ENCODE results near the gene AHNAK. TPM values are rescaled to one million over a fixed set of nuclear protein-coding genes. Genes with fewer than 3 reads are reported as not detected.
"Not testable (repeated sequence)": the region's sequence is repeated elsewhere in the genome, so short reads cannot be mapped to it uniquely, and the experiment has no call there.

Gene AHNAK
- total RNA-seq, 1 donor from 2014 or later, result 244 TPM

DNA sequence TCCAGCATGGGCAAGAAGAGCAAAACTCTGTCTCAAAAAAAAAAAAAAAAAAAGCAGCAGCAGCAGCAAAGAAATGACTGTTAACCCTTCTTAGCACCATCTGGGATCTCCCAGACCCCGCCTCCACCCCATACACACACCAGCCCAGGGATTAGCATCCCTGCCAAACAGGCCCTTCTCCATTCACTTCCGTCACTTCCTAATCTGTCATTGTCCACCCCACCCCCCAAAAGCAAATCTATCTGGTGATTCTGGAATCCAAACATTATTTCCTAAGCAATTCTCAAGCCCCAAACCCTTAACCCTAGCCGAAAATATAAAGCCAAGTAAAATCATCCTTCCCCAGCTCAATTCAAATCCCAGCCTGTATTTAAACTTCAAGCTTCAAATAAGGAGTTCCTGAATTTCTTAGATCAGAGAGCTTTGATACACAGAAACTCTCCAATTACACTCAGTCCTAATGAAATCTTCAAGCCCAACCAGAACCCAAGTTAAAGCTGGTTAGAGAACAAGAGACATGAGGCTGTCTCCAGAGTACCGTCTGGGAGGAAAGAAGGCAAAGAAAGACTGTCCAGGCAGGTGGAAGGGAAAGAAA lies 6.0 kb upstream of the AHNAK start:
- peak in 1 of 2 donors; percentile 50 for DNase-seq (ENCODE audit: low read depth in 2 of 2)

GRCh38 chr11:62550478-62550877 lies 3.9 kb upstream of the AHNAK start:
- not testable (repeated sequence) for DNase-seq (ENCODE audit: low read depth in 2 of 2)

GRCh38 chr11:62548545-62549335 lies 2.1 kb upstream of the AHNAK start:
- peak in 1 of 2 donors; percentile 70 for DNase-seq (ENCODE audit: low read depth in 2 of 2)

DNA sequence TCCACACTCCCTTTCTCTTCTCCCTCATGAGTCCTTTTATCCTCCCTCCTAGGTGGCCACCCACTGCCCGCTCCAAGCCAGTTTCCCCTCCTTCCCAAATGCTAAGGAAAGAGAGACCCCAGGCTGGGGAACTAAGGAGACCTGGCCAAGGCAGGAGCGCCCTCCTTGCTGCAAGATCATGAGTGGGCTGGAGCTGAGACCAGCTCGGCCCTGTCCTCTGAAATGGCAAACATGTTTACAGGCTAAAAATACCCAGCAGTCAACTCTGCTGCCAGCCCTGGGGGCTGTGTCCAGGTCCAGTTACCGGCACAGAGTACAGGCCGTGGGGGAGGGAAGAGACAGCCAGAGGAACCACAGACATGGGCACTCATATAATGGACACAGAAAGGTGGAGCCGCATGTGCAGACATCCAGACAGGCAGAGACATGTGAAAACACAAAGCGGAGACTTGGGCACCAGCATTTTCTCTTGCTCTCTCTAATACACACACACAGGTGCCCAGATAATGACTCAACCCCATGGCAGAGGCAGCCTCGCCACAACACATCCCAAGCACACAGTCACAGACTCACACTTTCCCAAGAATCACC lies 1.2 kb upstream of the AHNAK start:
- DNase-seq (ENCODE audit: low read depth in 2 of 2), result peak in 1 of 2 donors; percentile 51

DNA sequence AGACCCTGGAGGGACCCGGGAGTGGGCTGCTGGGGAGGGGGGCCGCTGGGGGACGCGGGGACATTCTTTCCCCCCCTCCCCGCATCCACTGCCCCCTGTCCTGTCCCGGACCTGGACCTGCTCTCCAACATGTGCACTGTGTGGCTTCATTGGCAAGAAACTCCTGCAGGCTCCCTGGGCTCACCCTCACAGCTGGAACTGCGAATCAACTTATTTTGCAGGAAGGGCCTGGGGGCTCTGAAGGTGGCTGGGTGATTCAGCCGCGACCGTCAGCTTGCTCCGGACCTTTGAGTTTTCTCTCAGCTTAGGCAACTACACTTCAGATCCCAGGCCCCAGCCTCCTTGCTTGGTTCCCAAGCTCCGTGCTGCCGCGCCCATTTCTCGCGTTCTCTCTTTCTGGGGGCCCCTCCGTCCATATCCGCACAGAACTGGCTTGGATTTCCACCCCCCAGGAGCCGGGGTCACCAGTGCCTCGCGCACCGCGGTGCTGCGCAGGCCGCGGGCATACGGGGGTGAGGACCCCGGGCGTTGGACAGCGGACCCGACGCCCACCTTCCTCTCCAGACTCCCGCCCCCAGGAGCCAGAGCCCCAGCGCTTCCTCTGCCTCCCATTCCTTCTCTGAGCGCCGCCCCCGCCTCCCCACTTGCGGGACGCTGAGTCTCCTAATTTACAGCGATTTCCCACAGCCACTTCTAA lies 471 bp upstream of the AHNAK start:
- DNase-seq (ENCODE audit: low read depth in 2 of 2), result peak in 1 of 2 donors; percentile 43

GRCh38 chr11:62545437-62546243 lies 966 bp downstream of the AHNAK start:
- peak in 1 of 2 donors; percentile 90 for DNase-seq (ENCODE audit: low read depth in 2 of 2)

- peak in 1 of 2 donors; percentile 29 for DNase-seq (ENCODE audit: low read depth in 2 of 2)
Observed at GRCh38 chr11:62544581-62545436, 1.8 kb downstream of the AHNAK start.

DNA sequence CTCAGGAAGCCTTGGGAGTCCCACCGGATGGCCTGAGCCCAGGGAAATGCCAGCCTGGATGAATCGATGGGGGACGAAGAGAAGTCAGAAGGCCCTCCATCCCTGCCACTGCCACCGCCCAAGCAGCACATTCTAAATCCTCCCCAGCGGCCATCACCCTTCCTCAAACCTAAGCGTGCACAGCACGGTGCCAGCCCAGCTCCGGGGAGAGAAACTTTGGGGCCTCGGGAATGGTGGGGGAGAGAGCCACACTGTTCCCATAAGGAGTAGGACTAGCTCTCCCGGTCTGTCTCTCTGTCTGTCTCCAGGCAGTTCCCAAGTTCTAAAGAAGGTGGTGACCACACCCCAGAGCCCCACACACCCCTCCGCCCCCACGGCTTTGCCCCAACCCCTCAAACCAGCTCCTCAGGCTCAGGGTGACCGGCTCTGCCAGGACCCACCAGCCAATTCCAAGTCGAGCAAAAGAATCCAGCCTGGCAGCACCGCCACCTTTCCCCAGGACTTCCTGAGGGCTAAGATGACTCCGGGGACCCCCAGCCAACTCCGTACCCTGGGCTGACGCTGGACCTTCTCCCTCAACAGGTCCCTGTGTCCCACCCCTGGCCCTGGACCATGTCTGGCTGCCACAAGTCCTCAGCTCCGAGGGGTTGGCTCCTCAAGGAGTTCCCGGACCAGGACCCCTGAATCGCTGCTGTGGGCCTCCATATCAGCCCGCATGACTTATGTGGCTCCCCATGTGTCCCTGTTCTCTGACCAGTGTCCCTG lies 2.7 kb downstream of the AHNAK start:
- DNase-seq (ENCODE audit: low read depth in 2 of 2), result peak in 1 of 2 donors; percentile 16

- peak in 1 of 2 donors; percentile 74 for DNase-seq (ENCODE audit: low read depth in 2 of 2)
Observed at GRCh38 chr11:62542750-62543567, 3.6 kb downstream of the AHNAK start.

DNA sequence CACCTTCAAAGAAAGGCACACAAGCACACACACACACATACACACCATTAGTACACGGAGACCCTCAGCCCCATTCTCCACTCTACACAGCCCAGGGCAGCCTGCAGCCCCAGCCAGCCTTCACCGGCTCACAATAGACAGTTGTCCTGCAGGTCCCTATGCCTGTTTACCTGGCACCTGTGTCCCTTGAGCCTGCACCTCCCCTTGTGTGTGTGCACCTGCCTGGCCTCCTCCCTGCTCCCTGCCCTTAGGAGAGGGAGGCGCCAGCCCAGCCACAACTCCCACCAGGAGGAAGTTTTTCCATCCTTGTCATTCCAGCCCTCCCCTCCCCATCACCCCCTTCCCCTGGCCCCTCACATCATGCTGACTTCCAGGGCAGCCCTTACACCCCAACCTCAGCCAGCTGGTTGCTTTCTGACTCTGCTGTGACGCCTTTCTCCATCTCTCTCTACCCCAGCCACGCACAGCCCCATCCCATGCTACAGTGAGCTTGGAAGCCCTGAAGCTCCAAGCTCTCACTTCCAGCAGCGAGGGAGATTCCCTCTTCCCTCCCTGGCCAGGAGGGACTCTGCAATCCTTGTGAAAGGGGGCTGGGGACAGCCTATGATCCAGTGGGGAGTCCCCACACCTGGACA lies 4.4 kb downstream of the AHNAK start:
- DNase-seq (ENCODE audit: low read depth in 2 of 2), result no peak

DNA sequence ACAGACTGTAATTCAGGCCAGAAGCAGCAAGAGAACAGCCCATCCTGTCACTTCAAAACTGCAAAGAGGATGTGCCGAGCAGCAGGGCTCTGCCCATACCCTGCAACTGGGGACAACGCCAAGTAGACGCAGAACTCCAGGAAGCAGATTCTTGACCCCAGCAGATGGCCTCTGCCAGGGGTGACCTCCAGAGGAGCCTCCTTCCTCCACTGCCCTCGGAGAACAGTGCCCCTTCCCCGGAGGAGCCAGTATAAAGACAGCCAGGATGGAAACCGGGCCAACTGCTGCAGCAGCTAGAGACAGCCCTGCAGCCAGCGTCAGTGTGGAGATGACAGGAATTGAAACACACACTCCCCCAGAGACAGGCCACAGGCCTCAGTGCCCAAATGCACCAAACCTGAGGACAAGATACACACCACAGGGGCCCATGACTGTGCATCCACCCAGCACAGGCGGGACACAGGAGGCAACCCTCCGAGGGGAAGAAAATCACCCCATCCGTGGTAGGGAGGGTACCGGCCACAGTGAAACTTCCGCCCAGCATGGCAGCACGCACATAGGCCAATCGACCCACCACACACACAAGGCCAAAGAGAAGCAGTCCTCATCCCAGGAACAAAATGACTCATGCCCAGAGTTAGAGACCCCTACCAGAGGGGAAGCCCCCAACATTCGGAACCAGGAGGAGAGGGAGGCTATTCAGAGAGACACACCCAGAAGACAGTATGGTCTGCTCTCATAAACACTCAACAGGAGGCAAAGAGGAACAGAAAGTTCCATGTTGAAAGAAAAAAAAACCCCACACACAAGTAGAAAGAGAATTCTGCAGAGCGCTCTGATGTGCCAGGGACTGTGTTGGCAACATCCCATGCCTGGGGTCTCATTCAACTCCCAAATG lies 5.6 kb downstream of the AHNAK start:
- peak in 1 of 2 donors; percentile 58 for DNase-seq (ENCODE audit: low read depth in 2 of 2)

GRCh38 chr11:62539238-62539925 lies 7.2 kb downstream of the AHNAK start:
- DNase-seq (ENCODE audit: low read depth in 2 of 2), result peak in 1 of 2 donors; percentile 69

DNA sequence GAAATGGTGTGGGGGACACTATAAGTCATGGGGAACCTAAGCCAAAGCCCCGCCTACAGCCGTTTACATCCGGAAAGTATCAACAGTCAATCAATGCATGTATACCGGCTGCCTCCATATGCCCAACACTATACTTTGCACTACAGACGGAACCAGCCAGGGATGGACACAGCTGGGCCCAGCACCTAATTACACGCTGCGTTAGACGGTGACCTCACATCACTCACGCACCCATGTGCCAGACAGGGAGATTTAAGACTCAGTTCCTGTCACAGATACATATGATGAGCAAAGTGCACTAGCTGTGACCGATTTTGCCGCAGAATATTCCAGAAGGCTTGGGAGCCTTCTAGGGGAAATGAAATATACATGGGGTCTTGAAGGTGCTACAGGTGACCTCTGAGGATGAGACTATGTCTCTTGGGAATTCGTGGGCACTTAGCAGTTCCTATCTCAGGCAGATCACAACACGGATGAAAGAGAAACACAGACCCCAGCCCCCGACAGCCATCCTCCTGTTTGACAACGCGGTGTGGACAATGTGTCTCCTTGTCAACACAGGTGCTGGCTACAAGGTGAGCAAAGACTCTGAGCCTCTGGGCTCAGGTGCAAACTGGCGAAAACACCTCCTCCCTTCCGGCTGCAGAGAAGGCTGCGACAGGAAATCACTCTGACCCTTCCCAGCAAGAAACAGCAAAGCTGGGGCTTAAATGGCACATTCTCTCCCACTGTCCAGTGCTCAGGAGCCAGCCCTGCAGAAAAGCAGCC lies 8.0 kb downstream of the AHNAK start:
- no peak for DNase-seq (ENCODE audit: low read depth in 2 of 2)

DNA sequence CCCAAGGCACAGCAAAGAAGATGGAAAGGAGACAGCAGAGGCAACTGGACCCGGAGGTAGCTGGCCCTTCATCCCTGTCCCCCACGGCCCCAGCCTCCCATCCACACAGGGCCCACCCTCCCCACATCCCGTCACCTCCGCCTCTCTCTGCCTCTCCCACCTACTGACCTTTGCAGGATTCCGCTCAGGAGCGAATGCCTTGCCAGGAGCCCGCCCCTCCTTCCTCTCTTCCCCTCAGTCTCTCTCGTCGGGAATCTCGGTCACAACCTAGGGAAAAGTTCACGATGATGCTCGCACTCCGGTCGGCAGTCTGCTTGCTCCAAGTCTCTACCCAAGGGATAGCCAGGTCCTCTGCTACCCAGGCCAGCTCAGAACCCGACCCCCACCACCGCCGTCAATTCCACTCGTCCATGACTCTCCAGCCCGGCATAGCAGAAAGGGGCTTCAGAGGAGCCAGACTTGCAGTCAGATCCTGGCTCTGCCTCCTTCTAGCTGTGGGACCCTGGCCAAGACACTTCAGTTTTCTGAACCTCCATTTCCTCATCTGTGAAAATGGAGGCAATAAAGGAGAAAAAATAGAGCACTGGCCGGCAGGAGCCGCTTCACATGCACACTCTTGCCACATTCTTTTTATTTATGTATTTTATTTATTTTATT lies 10.2 kb downstream of the AHNAK start:
- DNase-seq (ENCODE audit: low read depth in 2 of 2), result no peak

DNA sequence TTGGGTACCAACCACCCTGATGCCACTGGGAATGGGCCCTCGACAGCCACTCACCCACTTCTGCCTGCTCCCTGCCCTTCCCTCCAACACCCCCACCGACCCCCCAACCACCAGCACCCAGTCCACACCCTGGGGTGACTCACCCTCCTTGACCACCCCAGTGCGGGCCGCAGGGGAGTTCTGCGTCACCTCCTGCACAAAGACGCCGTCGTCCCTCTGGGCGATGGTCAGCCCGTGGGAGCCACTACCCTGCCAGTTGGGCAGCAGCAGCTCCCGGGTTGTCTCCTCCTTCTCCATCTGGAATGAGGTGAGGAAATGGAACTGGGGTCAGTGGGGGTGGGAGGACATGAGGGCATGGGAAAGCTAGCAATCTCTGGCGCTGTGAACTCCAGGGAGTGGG lies 10.8 kb downstream of the AHNAK start:
- no peak for DNase-seq (ENCODE audit: low read depth in 2 of 2)

Data from dermis microvascular lymphatic vessel endothelial cell (primary cell).